Keratinocyte (primary cell): Measurements from ENCODE around the gene SDF4. TPM values are rescaled to one million over a fixed set of nuclear protein-coding genes. Genes with fewer than 3 reads are reported as not detected.

Experiments
- DNase-seq: peaks from one replicate; pipeline ENCODE4 v3.0.0-alpha.2; 2011; ENCODE audit warnings: low read depth, missing footprints, low spot score
- FAIRE-seq: peaks from 2 replicates; lab custom pipeline; 2011; peaks lifted over from hg19 to GRCh38; lab: Jason Lieb, UNC
- H2AFZ ChIP-seq: 2 replicates; pipeline ENCODE4 v1.6.0; 2012; ENCODE audit warnings: low read length, control low read depth, inconsistent platforms; ENCODE audit not compliant: control insufficient read depth
- H3K27ac ChIP-seq: 2 replicates; pipeline ENCODE4 v1.5.1; 2011; ENCODE audit warnings: low read length; ENCODE audit not compliant: control insufficient read depth, insufficient read depth
- H3K27me3 ChIP-seq: 3 replicates; pipeline ENCODE4 v1.6.0; 2011; ENCODE audit warnings: low read length; ENCODE audit not compliant: control insufficient read depth, insufficient read depth; ENCODE audit errors: extremely low read depth
- H3K36me3 ChIP-seq, 2 experiments: 2 replicates in 1 of 2; 3 replicates in 1 of 2; pipeline ENCODE4 v1.5.1; 2011; ENCODE audit warnings: low read length in 2 of 2, mild to moderate bottlenecking in 1 of 2; ENCODE audit not compliant: control insufficient read depth in 2 of 2, insufficient read depth in 2 of 2; ENCODE audit errors: extremely low read depth in 1 of 2
- H3K4me1 ChIP-seq: 3 replicates; pipeline ENCODE4 v1.5.1; 2011; ENCODE audit warnings: low read length; ENCODE audit not compliant: control insufficient read depth, insufficient read depth; ENCODE audit errors: extremely low read depth
- H3K4me2 ChIP-seq: 3 replicates; pipeline ENCODE4 v1.6.0; 2011; ENCODE audit warnings: low read depth, low read length; ENCODE audit not compliant: control insufficient read depth, insufficient read depth; ENCODE audit errors: extremely low read depth
- H3K4me3 ChIP-seq, 3 experiments: fragments of 200-600 bp in 1 of 3; sonication (generic) in 1 of 3; 2 replicates in 2 of 3; 3 replicates in 1 of 3; pipeline ENCODE4 v1.5.1; 2011 to 2016; ENCODE audit warnings: low read length in 3 of 3, mild to moderate bottlenecking in 3 of 3, control low read depth in 2 of 3, inconsistent platforms in 1 of 3, low read depth in 1 of 3, mixed read lengths in 1 of 3, mixed run types in 1 of 3, moderate library complexity in 1 of 3; ENCODE audit not compliant: control insufficient read depth in 2 of 3, insufficient read depth in 2 of 3; ENCODE audit errors: extremely low read depth in 1 of 3
- H3K79me2 ChIP-seq: 2 replicates; pipeline ENCODE4 v1.6.0; 2012; ENCODE audit warnings: low read length; ENCODE audit not compliant: control insufficient read depth, insufficient read depth
- H3K9ac ChIP-seq: 3 replicates; pipeline ENCODE4 v1.6.0; 2011; ENCODE audit warnings: low read length; ENCODE audit not compliant: control insufficient read depth, insufficient read depth; ENCODE audit errors: extremely low read depth
- H3K9me1 ChIP-seq: 3 replicates; pipeline ENCODE4 v1.6.0; 2011; ENCODE audit warnings: low read length; ENCODE audit not compliant: control insufficient read depth, insufficient read depth; ENCODE audit errors: extremely low read depth
- H3K9me3 ChIP-seq: 2 replicates; pipeline ENCODE4 v1.5.1; 2012; ENCODE audit warnings: low read depth, low read length; ENCODE audit not compliant: control insufficient read depth
- H4K20me1 ChIP-seq: 3 replicates; pipeline ENCODE4 v1.6.0; 2011; ENCODE audit warnings: low read length; ENCODE audit not compliant: control insufficient read depth, insufficient read depth; ENCODE audit errors: extremely low read depth
- CTCF ChIP-seq, 3 experiments: IDR thresholded peaks in 1 of 3; conservative IDR thresholded peaks in 1 of 3; optimal IDR thresholded peaks in 1 of 3; 2 replicates in 2 of 3; 3 replicates in 1 of 3; pipeline versions ENCODE3 to v1.5.1; 2011; ENCODE audit warnings: low read length in 3 of 3, mild to moderate bottlenecking in 3 of 3, moderate library complexity in 2 of 3, control low read depth in 1 of 3, inconsistent platforms in 1 of 3; ENCODE audit not compliant: insufficient read depth in 2 of 3; ENCODE audit errors: extremely low read depth in 1 of 3
- EZH2 ChIP-seq: IDR thresholded peaks from one replicate; pipeline ENCODE4 v1.6.1; 2012; ENCODE audit warnings: inconsistent platforms, mild to moderate bottlenecking, low read length, moderate library complexity
- dilution Hi-C: fragments of 300-500 bp; cut with MboI; formaldehyde crosslinking; loops from one replicate; pipeline ENCODE4 v1.7.0; 2020; ENCODE audit warnings: low sequenced_read_pairs; ENCODE audit not compliant: extremely low pct_ligation_motif_present
- polyA plus RNA-seq, 5 experiments: library from polyadenylated mRNA; depleted of rRNA in 3 of 5; stranded (reverse) in 3 of 5; stranded (forward) in 1 of 5; unstranded in 1 of 5; fragments of >200 nt; gene quantifications; 1 replicate in 1 of 5; 2 replicates in 3 of 5; 3 replicates in 1 of 5; pipeline versions ENCODE4 v1.2.1 to v1.2.3, GENCODE V29; 2011 to 2012; ENCODE audit warnings: missing spikeins in 2 of 5, low read depth in 1 of 5, low replicate concordance in 1 of 5

SDF4 gene
- polyA plus RNA-seq, 1 donor (not counting 4 experiments of a cell fraction or from before 2014, with no cell fraction given), result 66.3 TPM

GRCh38 chr1:1220197-1220596, 11.6 kb downstream of the SDF4 start:
- Histone ChIP-seq H3K27ac (no peak overlapping the region), H3K4me1 (peaks cover 8% of the 10 kb centered on the region), H3K9me1 (no peaks in the 10 kb centered on the region), H3K79me2 (peaks cover 10% of the 10 kb centered on the region), H3K9ac (no peak overlapping the region), H2AFZ (no peak overlapping the region), H4K20me1 (no peaks in the 10 kb centered on the region), H3K9me3 (no peaks in the 10 kb centered on the region), H3K27me3 (no peaks in the 10 kb centered on the region), H3K4me2 (no peak overlapping the region), H3K36me3 (peaks cover 28 to 30% of the 10 kb centered on the region in 2 experiments), H3K4me3 (no peak overlapping the region)
- no peak for DNase-seq
- TF ChIP-seq EZH2 (no peak), CTCF (optimal IDR thresholded peaks at IDR 0.05 in 1 of 3, IDR thresholded peaks at IDR 0.05 in 1 of 3, conservative IDR thresholded peaks at IDR 0.05 in 1 of 3; ENCODE audit: extremely low read depth in 1 of 3, insufficient read depth in 2 of 3, low read length in 3 of 3) (no peak)
- dilution Hi-C loops, result no loop called here
- FAIRE-seq, result no peak

GRCh38 chr1:1219341-1219740, 12.5 kb downstream of the SDF4 start:
- dilution Hi-C loops, result no loop called here
- no peak for TF ChIP-seq CTCF (optimal IDR thresholded peaks at IDR 0.05 in 1 of 3, IDR thresholded peaks at IDR 0.05 in 1 of 3, conservative IDR thresholded peaks at IDR 0.05 in 1 of 3; ENCODE audit: extremely low read depth in 1 of 3, insufficient read depth in 2 of 3, low read length in 3 of 3)
- TF ChIP-seq EZH2, result no peak
- FAIRE-seq (no peak), DNase-seq (no peak)
- no peak overlapping the region for H2AFZ ChIP-seq
- H3K9me1 ChIP-seq, result peaks cover 2% of the 10 kb centered on the region
- peaks cover 28 to 30% of the 10 kb centered on the region in 2 experiments for H3K36me3 ChIP-seq
- H3K79me2 ChIP-seq, result peaks cover 2% of the 10 kb centered on the region
- no peaks in the 10 kb centered on the region for H4K20me1 ChIP-seq
- H3K4me2 ChIP-seq, result no peak overlapping the region
- no peak overlapping the region for H3K9ac ChIP-seq
- no peak overlapping the region for H3K4me3 ChIP-seq
- H3K9me3 ChIP-seq, result no peaks in the 10 kb centered on the region
- peaks cover 8% of the 10 kb centered on the region for H3K4me1 ChIP-seq
- H3K27ac ChIP-seq, result no peak overlapping the region
- H3K27me3 ChIP-seq, result no peaks in the 10 kb centered on the region
